Neural progenitor cell (in vitro differentiated cells): ENCODE measurements around the gene WSCD1. TPM values are rescaled to one million over a fixed set of nuclear protein-coding genes. Genes with fewer than 3 reads are reported as not detected.
A peak's percentile ranks its signal among the peaks of the same experiment; 100 is the strongest.

Experiments used
- DNase-seq: peaks from one replicate; pipeline ENCODE4 v3.0.0-alpha.2; 2016; ENCODE audit warnings: low spot score
- H2AFZ ChIP-seq: fragments of 200-600 bp; sonication (generic); replicated peaks from 2 replicates; pipeline ENCODE4 v1.6.1; 2016; ENCODE audit warnings: antibody characterized with exemption
- H3F3A ChIP-seq: fragments of 200-600 bp; sonication (generic); 2 replicates; pipeline ENCODE4 v1.6.1; 2016; ENCODE audit warnings: antibody characterized with exemption, low read depth
- H3K27ac ChIP-seq: fragments of 200-600 bp; sonication (generic); 2 replicates; pipeline ENCODE4 v1.5.1; 2016; ENCODE audit warnings: mild to moderate bottlenecking
- H3K27me3 ChIP-seq: fragments of 200-600 bp; sonication (generic); 2 replicates; pipeline ENCODE4 v1.6.1; 2016; ENCODE audit warnings: mild to moderate bottlenecking, moderate library complexity
- H3K36me3 ChIP-seq: fragments of 200-600 bp; sonication (generic); 2 replicates; pipeline ENCODE4 v1.5.1; 2016
- H3K4me1 ChIP-seq: fragments of 200-600 bp; sonication (generic); 2 replicates; pipeline ENCODE4 v1.6.1; 2016; ENCODE audit warnings: mixed run types
- H3K4me2 ChIP-seq: fragments of 200-600 bp; sonication (generic); 2 replicates; pipeline ENCODE4 v1.6.1; 2016
- H3K4me3 ChIP-seq: fragments of 200-600 bp; sonication (generic); 2 replicates; pipeline ENCODE4 v1.5.1; 2016
- H3K79me2 ChIP-seq: fragments of 200-600 bp; sonication (generic); 2 replicates; pipeline ENCODE4 v1.6.1; 2016; ENCODE audit warnings: low read depth
- H3K9ac ChIP-seq: fragments of 200-600 bp; sonication (generic); 2 replicates; pipeline ENCODE4 v1.6.1; 2016
- H3K9me3 ChIP-seq: fragments of 200-600 bp; sonication (generic); 2 replicates; pipeline ENCODE4 v1.5.1; 2016; ENCODE audit warnings: low read depth
- H4K20me1 ChIP-seq: fragments of 200-600 bp; sonication (generic); 2 replicates; pipeline ENCODE4 v1.6.1; 2016; ENCODE audit warnings: low read depth
- H3K27ac Mint-ChIP-seq: 3 replicates; pipeline ENCODE4 v1.8.0; 2021; ENCODE audit warnings: mixed read lengths
- H3K27me3 Mint-ChIP-seq: 2 replicates; pipeline ENCODE4 v1.8.0; 2022; ENCODE audit warnings: low read depth, mild to moderate bottlenecking, inconsistent platforms, moderate library complexity, mixed read lengths; ENCODE audit not compliant: insufficient read depth
- H3K36me3 Mint-ChIP-seq: 3 replicates; pipeline ENCODE4 v1.8.0; 2021; ENCODE audit warnings: mixed read lengths
- H3K4me1 Mint-ChIP-seq: 3 replicates; pipeline ENCODE4 v1.8.0; 2021; ENCODE audit warnings: mixed read lengths
- H3K4me3 Mint-ChIP-seq: 3 replicates; pipeline ENCODE4 v1.8.0; 2021; ENCODE audit warnings: mild to moderate bottlenecking, moderate library complexity, mixed read lengths
- H3K9me3 Mint-ChIP-seq: 3 replicates; pipeline ENCODE4 v1.8.0; 2020; ENCODE audit warnings: mixed read lengths
- EZH2 ChIP-seq: fragments of 200-600 bp; sonication (generic); IDR thresholded peaks from 2 replicates; pipeline ENCODE4 v1.6.1; 2017; ENCODE audit warnings: antibody characterized with exemption, mild to moderate bottlenecking, moderate library complexity
- EZH2phosphoT487 ChIP-seq: fragments of 200-600 bp; sonication (generic); IDR thresholded peaks from 2 replicates; pipeline ENCODE4 v1.6.1; 2017; ENCODE audit warnings: antibody characterized with exemption
- total RNA-seq: library from RNA; depleted of rRNA; stranded (reverse); fragments of >200 nt; gene quantifications from 2 replicates; pipeline ENCODE4 v1.2.3, GENCODE V29; 2015; ENCODE audit warnings: low replicate concordance
- TF ChIP-seq, protein P1 (sequence below): fragments of 200-600 bp; sonication (generic); IDR thresholded peaks from 2 replicates; pipeline ENCODE4 v1.5.1; 2017; ENCODE audit warnings: antibody characterized with exemption, mild to moderate bottlenecking

WSCD1 gene
- total RNA-seq, 1 donor from 2014 or later: 20.2 TPM

GRCh38 chr17:6028294-6028693, 41.9 kb upstream of the WSCD1 start:
- no peaks in the 10 kb centered on the region for H3K9me3 ChIP-seq
- peaks cover 8% of the 10 kb centered on the region for H3K9me3 Mint-ChIP-seq
- H3K27me3 Mint-ChIP-seq: peaks cover 2% of the 10 kb centered on the region

GRCh38 chr17:6035801-6036394, 34.3 kb upstream of the WSCD1 start:
- H4K20me1 ChIP-seq: no peaks in the 10 kb centered on the region
- no peak overlapping the region for H3K4me3 Mint-ChIP-seq
- peaks cover 2% of the 10 kb centered on the region for H3K4me1 Mint-ChIP-seq
- TF ChIP-seq, protein P1, sequence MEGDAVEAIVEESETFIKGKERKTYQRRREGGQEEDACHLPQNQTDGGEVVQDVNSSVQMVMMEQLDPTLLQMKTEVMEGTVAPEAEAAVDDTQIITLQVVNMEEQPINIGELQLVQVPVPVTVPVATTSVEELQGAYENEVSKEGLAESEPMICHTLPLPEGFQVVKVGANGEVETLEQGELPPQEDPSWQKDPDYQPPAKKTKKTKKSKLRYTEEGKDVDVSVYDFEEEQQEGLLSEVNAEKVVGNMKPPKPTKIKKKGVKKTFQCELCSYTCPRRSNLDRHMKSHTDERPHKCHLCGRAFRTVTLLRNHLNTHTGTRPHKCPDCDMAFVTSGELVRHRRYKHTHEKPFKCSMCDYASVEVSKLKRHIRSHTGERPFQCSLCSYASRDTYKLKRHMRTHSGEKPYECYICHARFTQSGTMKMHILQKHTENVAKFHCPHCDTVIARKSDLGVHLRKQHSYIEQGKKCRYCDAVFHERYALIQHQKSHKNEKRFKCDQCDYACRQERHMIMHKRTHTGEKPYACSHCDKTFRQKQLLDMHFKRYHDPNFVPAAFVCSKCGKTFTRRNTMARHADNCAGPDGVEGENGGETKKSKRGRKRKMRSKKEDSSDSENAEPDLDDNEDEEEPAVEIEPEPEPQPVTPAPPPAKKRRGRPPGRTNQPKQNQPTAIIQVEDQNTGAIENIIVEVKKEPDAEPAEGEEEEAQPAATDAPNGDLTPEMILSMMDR: no peak
- TF ChIP-seq EZH2phosphoT487 (no peak), EZH2 (no peak)
- no peak overlapping the region for H2AFZ ChIP-seq
- no peaks in the 10 kb centered on the region for H3K79me2 ChIP-seq
- H3K27ac ChIP-seq: no peak overlapping the region
- H3K9me3 ChIP-seq: no peaks in the 10 kb centered on the region
- H3K27ac Mint-ChIP-seq: peak overlapping the region; percentile 57
- peaks cover 4% of the 10 kb centered on the region for H3K27me3 Mint-ChIP-seq
- H3K4me3 ChIP-seq: no peak overlapping the region
- no peak overlapping the region for H3K9ac ChIP-seq
- DNase-seq: no peak
- H3F3A ChIP-seq: no peaks in the 10 kb centered on the region
- no peaks in the 10 kb centered on the region for H3K36me3 Mint-ChIP-seq
- peaks cover 8% of the 10 kb centered on the region for H3K9me3 Mint-ChIP-seq
- no peaks in the 10 kb centered on the region for H3K27me3 ChIP-seq
- no peaks in the 10 kb centered on the region for H3K36me3 ChIP-seq
- no peak overlapping the region for H3K4me2 ChIP-seq
- H3K4me1 ChIP-seq: no peaks in the 10 kb centered on the region

More at GRCh38 chr17:6028294-6028693, 41.9 kb upstream of the WSCD1 start:
- no peaks in the 10 kb centered on the region for H4K20me1 ChIP-seq
- H3K27ac ChIP-seq: no peak overlapping the region
- no peak for TF ChIP-seq EZH2
- no peak for TF ChIP-seq EZH2phosphoT487
- TF ChIP-seq, protein P1: no peak
- no peak overlapping the region for H3K27ac Mint-ChIP-seq
- peaks cover 10% of the 10 kb centered on the region for H3K4me1 Mint-ChIP-seq
- H3F3A ChIP-seq: peaks cover 4% of the 10 kb centered on the region
- H3K9ac ChIP-seq: no peak overlapping the region
- H3K4me2 ChIP-seq: no peak overlapping the region
- H3K36me3 Mint-ChIP-seq: no peaks in the 10 kb centered on the region
- DNase-seq: no peak
- H2AFZ ChIP-seq: peak overlapping the region; percentile 2
- no peak overlapping the region for H3K4me3 ChIP-seq
- no peaks in the 10 kb centered on the region for H3K27me3 ChIP-seq
- no peak overlapping the region for H3K4me3 Mint-ChIP-seq
- peaks cover 5% of the 10 kb centered on the region for H3K4me1 ChIP-seq
- no peaks in the 10 kb centered on the region for H3K79me2 ChIP-seq
- H3K36me3 ChIP-seq: no peaks in the 10 kb centered on the region

- Mint-ChIP-seq H3K27ac (peak overlapping the region; percentile 84), H3K9me3 (peaks cover 8% of the 10 kb centered on the region)
- no peak overlapping the region for H2AFZ ChIP-seq
Observed at GRCh38 chr17:6040504-6040903, 29.7 kb upstream of the WSCD1 start.

More at GRCh38 chr17:6040504-6040903, 29.7 kb upstream of the WSCD1 start:
- Histone ChIP-seq H3K9ac (no peak overlapping the region), H3K4me3 (no peak overlapping the region), H3K36me3 (no peaks in the 10 kb centered on the region), H3K27ac (no peak overlapping the region), H3K27me3 (no peaks in the 10 kb centered on the region), H3K4me2 (no peak overlapping the region), H4K20me1 (no peaks in the 10 kb centered on the region), H3K79me2 (no peaks in the 10 kb centered on the region), H3K4me1 (no peaks in the 10 kb centered on the region), H3K9me3 (no peaks in the 10 kb centered on the region), H3F3A (no peaks in the 10 kb centered on the region)
- H3K4me1 Mint-ChIP-seq: peaks cover 13% of the 10 kb centered on the region
- H3K36me3 Mint-ChIP-seq: no peaks in the 10 kb centered on the region
- TF ChIP-seq EZH2phosphoT487 (no peak), EZH2 (no peak)
- TF ChIP-seq, protein P1: no peak
- peak overlapping the region; percentile 77 for H3K4me3 Mint-ChIP-seq
- peaks cover 9% of the 10 kb centered on the region for H3K27me3 Mint-ChIP-seq
- DNase-seq: no peak
